Adrenal gland (tissue), 5 donors: ENCODE measurements around the gene SH2D6.

Source experiments
- POLR2A ChIP-seq, 2 donors: fragments of 450-650 bp; IDR thresholded peaks; one replicate each; pipeline ENCODE4 v1.6.1; 2017; ENCODE audit warnings: antibody characterized with exemption in 2 of 2, mild to moderate bottlenecking in 2 of 2, moderate library complexity in 1 of 2
- TF ChIP-seq, protein P1 (sequence below), 6 experiments: fragments of 450-650 bp in 4 of 6; fragments of 200-600 bp in 2 of 6; sonication (generic) in 1 of 6; IDR thresholded peaks; 1 replicate in 5 of 6; 2 replicates in 1 of 6; pipeline versions ENCODE4 v1.5.1 to v1.8.0; 2016 to 2021; ENCODE audit warnings: antibody characterized with exemption in 6 of 6, mild to moderate bottlenecking in 2 of 6, moderate library complexity in 1 of 6
- donor health status: DM: no; HTN: no; CAD: no.

DNA sequence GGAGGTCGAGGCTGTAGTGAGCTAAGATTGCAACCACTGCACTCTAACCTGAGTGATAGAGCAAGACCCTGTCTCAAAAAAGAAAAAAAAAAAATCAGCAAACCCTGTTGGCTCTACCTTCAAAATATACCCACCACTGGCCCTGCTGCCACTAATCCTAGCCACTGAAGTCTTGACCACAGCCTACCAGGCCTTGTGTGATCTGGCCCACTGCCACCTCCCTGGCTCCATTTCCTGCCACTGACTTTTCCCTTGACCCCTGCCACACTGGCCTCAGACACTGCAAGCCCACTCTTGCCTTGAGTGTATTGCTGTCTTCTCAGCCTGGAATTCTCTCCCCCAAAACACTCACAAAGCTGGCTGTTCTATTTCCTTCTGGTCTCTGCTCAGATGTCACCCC lies 33.7 kb downstream of the SH2D6 start:
- TF ChIP-seq, protein P1, sequence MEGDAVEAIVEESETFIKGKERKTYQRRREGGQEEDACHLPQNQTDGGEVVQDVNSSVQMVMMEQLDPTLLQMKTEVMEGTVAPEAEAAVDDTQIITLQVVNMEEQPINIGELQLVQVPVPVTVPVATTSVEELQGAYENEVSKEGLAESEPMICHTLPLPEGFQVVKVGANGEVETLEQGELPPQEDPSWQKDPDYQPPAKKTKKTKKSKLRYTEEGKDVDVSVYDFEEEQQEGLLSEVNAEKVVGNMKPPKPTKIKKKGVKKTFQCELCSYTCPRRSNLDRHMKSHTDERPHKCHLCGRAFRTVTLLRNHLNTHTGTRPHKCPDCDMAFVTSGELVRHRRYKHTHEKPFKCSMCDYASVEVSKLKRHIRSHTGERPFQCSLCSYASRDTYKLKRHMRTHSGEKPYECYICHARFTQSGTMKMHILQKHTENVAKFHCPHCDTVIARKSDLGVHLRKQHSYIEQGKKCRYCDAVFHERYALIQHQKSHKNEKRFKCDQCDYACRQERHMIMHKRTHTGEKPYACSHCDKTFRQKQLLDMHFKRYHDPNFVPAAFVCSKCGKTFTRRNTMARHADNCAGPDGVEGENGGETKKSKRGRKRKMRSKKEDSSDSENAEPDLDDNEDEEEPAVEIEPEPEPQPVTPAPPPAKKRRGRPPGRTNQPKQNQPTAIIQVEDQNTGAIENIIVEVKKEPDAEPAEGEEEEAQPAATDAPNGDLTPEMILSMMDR (IDR thresholded peaks at IDR 0.05): no peak
- no peak for TF ChIP-seq POLR2A (IDR thresholded peaks at IDR 0.05)
